WTC11 (cell line): Measurements from ENCODE around the gene ANK2. TPM values are rescaled to one million over a fixed set of nuclear protein-coding genes. Genes with fewer than 3 reads are reported as not detected.

Experiments used
- ATAC-seq: fragments of 200-7000 bp; cut with Tn5 transposase; 2 replicates; pipeline ENCODE4 v1.10.0; 2021; ENCODE audit warnings: mild to moderate bottlenecking, moderate library complexity
- CTCF ChIA-PET: fragments of 300-600 bp; sonication (Branson Sonifier 250); formaldehyde crosslinking; loops from one replicate; lab custom pipeline; 2021; ENCODE audit warnings: antibody characterized with exemption; lab: Charles Lee
- POLR2A ChIA-PET: fragments of 350-600 bp; sonication (Branson Sonifier 250); formaldehyde crosslinking; loops from one replicate; lab custom pipeline; 2021; ENCODE audit warnings: antibody characterized with exemption; lab: Charles Lee
- DNase-seq: peaks from one replicate; pipeline ENCODE4 v3.0.0; 2021; ENCODE audit warnings: low spot score
- H3K27ac Mint-ChIP-seq: 2 replicates; pipeline ENCODE4 v1.8.0; 2021; ENCODE audit warnings: mixed read lengths
- H3K27me3 Mint-ChIP-seq: 2 replicates; pipeline ENCODE4 v1.8.0; 2021; ENCODE audit warnings: low read depth, mild to moderate bottlenecking, moderate library complexity, mixed read lengths
- H3K36me3 Mint-ChIP-seq: 2 replicates; pipeline ENCODE4 v1.8.0; 2021; ENCODE audit warnings: mixed read lengths
- H3K4me1 Mint-ChIP-seq: 2 replicates; pipeline ENCODE4 v1.8.0; 2022; ENCODE audit warnings: mixed read lengths
- H3K4me3 Mint-ChIP-seq: 2 replicates; pipeline ENCODE4 v1.8.0; 2021; ENCODE audit warnings: mild to moderate bottlenecking, moderate library complexity, mixed read lengths
- H3K9me3 Mint-ChIP-seq: 2 replicates; pipeline ENCODE4 v1.8.0; 2021; ENCODE audit warnings: mixed read lengths
- CTCF ChIP-seq: fragments of 200-600 bp; IDR thresholded peaks from 2 replicates; pipeline ENCODE4 v1.8.0; 2022; ENCODE audit warnings: antibody characterized with exemption
- E2F1 ChIP-seq: sonication (generic); formaldehyde crosslinking; IDR thresholded peaks from 2 replicates; pipeline ENCODE4 v1.8.0; 2022; ENCODE audit warnings: mild to moderate bottlenecking, missing genetic modification reagents
- FOXK1 ChIP-seq: sonication (generic); formaldehyde crosslinking; IDR thresholded peaks from 2 replicates; pipeline ENCODE4 v1.8.0; 2022; ENCODE audit warnings: mild to moderate bottlenecking, moderate library complexity, missing genetic modification reagents
- JAZF1 ChIP-seq: fragments of 250-450 bp; sonication (Bioruptor Pico); IDR thresholded peaks from 2 replicates; pipeline ENCODE4 v1.9.0; 2021; ENCODE audit warnings: moderate library complexity, mild to moderate bottlenecking, inconsistent platforms
- NFE2L1 ChIP-seq: sonication (generic); formaldehyde crosslinking; IDR thresholded peaks from 2 replicates; pipeline ENCODE4 v1.8.1; 2023; ENCODE audit warnings: missing genetic modification reagents
- ZNF281 ChIP-seq: sonication (generic); formaldehyde crosslinking; IDR thresholded peaks from 2 replicates; pipeline ENCODE4 v1.8.0; 2023; ENCODE audit warnings: mild to moderate bottlenecking, missing genetic modification reagents
- ZNF396 ChIP-seq: fragments of 250-450 bp; sonication (Bioruptor Pico); IDR thresholded peaks from 2 replicates; pipeline ENCODE4 v1.8.0; 2021; ENCODE audit warnings: mild to moderate bottlenecking, moderate library complexity, borderline replicate concordance
- total RNA-seq: library from RNA; stranded (reverse); gene quantifications from 3 replicates; pipeline ENCODE4 v1.2.3, GENCODE V29; 2021
- TF ChIP-seq, protein P1 (sequence below): fragments of 250-450 bp; sonication (Bioruptor Pico); IDR thresholded peaks from 2 replicates; pipeline ENCODE4 v1.9.0; 2021; ENCODE audit warnings: mild to moderate bottlenecking, borderline replicate concordance
- TF ChIP-seq, protein P2 (sequence below): sonication (generic); formaldehyde crosslinking; IDR thresholded peaks from 2 replicates; pipeline ENCODE4 v1.8.1; 2023; ENCODE audit warnings: mild to moderate bottlenecking, missing genetic modification reagents

Gene ANK2
- total RNA-seq, 1 experiment from 2014 or later = 27.9 TPM

DNA sequence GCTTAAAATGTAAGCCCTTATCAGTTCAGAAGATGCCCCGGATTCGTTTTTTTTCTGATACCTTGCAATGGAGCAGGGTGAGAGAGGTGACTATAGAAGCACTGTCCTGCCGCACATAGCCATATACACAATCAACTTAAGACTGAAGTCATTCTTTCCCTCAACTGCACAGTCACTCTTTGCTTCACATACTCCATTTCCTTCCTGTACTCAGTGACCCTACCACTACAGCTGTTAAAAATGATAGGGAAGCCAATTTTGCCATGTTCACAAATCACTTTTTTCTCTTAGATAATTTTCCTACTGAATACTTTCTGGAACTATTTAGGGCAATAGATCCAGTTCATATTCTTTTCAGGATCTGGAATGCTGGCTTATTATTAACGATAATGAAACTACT, 300.0 kb downstream of the ANK2 start:
- H3K27me3 Mint-ChIP-seq = no peaks in the 10 kb centered on the region
- H3K36me3 Mint-ChIP-seq = peaks cover 19% of the 10 kb centered on the region
- no peaks in the 10 kb centered on the region for H3K9me3 Mint-ChIP-seq
- ATAC-seq (no peak), DNase-seq (no peak)
- H3K4me1 Mint-ChIP-seq = peaks cover 8% of the 10 kb centered on the region; the same call in 1 of the 2 replicates
- ChIA-PET POLR2A (no interaction called here), CTCF (no interaction called here)
- no peak overlapping the region for H3K4me3 Mint-ChIP-seq
- H3K27ac Mint-ChIP-seq = no peak overlapping the region
- no peak for TF ChIP-seq ZNF396 (CRISPR knock-in tag)
- TF ChIP-seq, protein P1, sequence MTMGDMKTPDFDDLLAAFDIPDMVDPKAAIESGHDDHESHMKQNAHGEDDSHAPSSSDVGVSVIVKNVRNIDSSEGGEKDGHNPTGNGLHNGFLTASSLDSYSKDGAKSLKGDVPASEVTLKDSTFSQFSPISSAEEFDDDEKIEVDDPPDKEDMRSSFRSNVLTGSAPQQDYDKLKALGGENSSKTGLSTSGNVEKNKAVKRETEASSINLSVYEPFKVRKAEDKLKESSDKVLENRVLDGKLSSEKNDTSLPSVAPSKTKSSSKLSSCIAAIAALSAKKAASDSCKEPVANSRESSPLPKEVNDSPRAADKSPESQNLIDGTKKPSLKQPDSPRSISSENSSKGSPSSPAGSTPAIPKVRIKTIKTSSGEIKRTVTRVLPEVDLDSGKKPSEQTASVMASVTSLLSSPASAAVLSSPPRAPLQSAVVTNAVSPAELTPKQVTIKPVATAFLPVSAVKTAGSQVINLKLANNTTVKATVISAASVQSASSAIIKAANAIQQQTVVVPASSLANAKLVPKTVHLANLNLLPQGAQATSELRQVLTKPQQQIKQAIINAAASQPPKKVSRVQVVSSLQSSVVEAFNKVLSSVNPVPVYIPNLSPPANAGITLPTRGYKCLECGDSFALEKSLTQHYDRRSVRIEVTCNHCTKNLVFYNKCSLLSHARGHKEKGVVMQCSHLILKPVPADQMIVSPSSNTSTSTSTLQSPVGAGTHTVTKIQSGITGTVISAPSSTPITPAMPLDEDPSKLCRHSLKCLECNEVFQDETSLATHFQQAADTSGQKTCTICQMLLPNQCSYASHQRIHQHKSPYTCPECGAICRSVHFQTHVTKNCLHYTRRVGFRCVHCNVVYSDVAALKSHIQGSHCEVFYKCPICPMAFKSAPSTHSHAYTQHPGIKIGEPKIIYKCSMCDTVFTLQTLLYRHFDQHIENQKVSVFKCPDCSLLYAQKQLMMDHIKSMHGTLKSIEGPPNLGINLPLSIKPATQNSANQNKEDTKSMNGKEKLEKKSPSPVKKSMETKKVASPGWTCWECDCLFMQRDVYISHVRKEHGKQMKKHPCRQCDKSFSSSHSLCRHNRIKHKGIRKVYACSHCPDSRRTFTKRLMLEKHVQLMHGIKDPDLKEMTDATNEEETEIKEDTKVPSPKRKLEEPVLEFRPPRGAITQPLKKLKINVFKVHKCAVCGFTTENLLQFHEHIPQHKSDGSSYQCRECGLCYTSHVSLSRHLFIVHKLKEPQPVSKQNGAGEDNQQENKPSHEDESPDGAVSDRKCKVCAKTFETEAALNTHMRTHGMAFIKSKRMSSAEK = no peak
- TF ChIP-seq ZNF281 (CRISPR knock-in tag) = no peak
- TF ChIP-seq FOXK1 = no peak
- no peak for TF ChIP-seq CTCF
- TF ChIP-seq, protein P2, sequence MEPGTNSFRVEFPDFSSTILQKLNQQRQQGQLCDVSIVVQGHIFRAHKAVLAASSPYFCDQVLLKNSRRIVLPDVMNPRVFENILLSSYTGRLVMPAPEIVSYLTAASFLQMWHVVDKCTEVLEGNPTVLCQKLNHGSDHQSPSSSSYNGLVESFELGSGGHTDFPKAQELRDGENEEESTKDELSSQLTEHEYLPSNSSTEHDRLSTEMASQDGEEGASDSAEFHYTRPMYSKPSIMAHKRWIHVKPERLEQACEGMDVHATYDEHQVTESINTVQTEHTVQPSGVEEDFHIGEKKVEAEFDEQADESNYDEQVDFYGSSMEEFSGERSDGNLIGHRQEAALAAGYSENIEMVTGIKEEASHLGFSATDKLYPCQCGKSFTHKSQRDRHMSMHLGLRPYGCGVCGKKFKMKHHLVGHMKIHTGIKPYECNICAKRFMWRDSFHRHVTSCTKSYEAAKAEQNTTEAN (CRISPR knock-in tag) = no peak
- TF ChIP-seq, all 79 proteins: peak for 0

DNA sequence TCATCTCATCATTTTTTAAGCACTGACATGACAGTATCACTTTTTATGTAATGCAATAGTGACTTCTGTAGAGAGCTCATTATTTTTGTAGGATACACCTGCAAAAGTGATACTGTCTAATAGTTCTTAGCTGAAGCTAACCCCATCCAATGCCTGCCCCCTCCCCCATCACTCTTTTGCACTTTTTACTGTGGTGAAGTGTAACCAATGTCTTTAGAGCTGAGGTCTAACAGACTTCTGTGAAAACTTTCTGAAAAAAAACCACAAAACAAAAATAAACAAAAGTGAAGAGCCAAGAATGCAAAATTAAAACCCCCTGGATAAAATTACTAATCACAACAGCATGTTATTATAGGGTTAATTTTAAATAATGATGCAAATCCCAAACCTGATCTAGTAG, 301.1 kb downstream of the ANK2 start:
- H3K4me1 Mint-ChIP-seq = peaks cover 8% of the 10 kb centered on the region; the same call in 1 of the 2 replicates

More for the DNA sequence above, 301.1 kb downstream of the ANK2 start:
- CTCF ChIA-PET = no interaction called here
- Mint-ChIP-seq H3K27ac (no peak overlapping the region), H3K4me3 (no peak overlapping the region), H3K9me3 (no peaks in the 10 kb centered on the region), H3K36me3 (peaks cover 27% of the 10 kb centered on the region), H3K27me3 (no peaks in the 10 kb centered on the region)
- no peak for ATAC-seq
- no peak for DNase-seq
- POLR2A ChIA-PET = no interaction called here
- TF ChIP-seq NFE2L1 (CRISPR knock-in tag) (no peak), JAZF1 (no peak), E2F1 (CRISPR knock-in tag) (no peak)
